ENCODE data around the gene PFKFB2.

PFKFB2 gene
- long read RNA-seq, partial matches to known transcripts = 0 of 1 reads
- long read RNA-seq, other reads (novel, unspliced or antisense) = 1 of 1 reads

DNA sequence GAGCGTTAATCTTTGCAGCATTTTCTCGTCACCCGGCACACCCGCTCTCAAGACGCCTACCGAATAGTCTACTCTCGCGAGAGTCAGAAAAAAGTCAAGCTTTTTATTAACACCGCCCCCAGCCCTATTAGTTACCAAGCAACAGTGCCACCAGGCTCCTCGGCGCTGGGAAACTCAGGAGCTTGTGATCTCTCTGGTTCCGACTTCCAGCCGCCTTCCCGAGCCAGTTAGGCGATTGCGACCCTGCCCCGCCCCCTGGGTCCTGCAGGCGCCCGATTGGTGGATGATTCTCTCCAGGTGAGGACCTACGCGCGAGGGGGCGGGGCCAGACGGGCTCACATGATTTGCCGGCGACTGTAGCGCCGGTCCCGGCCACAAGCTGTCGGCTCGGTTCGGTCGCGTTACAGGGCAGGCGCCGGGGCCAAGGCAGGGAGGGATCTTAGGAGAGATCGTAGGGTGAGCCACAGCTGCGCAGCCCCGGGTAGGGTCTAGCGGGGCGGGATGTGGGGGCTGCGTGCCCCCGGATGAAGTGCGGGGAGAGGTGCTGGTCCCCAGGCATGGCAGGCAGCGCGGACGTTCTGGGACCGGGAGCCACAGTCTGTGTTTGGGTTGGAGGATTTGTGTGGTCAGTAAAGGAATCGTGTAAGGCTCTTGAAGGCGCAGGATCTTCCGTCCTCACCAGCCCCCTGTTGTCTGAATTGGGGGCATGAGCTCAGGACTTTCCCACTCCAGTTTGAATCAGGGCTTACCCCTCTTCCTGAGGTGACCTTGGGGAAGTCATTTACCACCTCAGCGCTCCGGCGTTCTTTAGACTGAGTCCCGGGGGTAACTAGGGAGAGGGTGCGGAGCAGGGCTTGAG lies at the start of gene PFKFB2:
Gene PFKFB2 (plus strand): TSS at position 365 of the 859 bp plus-strand sequence. CDS start 1,443 bp downstream, outside the sequence.
- H3K27me3 ChIP-seq (ENCODE audit: insufficient read depth, poor library complexity, severe bottlenecking) = no peaks in the 10 kb centered on the region
- H3K4me3 ChIP-seq (replicated peaks; ENCODE audit: insufficient read depth, low read length) = peak within 1 kb of the TSS; percentile 22
- TF ChIP-seq POLR2AphosphoS5 (IDR thresholded peaks at IDR 0.05; ENCODE audit: low read depth) = no peak
- no peak for TF ChIP-seq SPI1 (IDR thresholded peaks at IDR 0.05; ENCODE audit: borderline replicate concordance, low read depth)
- TF ChIP-seq GABPA (IDR thresholded peaks at IDR 0.05; ENCODE audit: low read depth) = no peak
- TF ChIP-seq CTCF (IDR thresholded peaks at IDR 0.05; ENCODE audit: insufficient read depth, low read length) = no peak
- no peak for TF ChIP-seq REST (IDR thresholded peaks at IDR 0.05; ENCODE audit: insufficient replicate concordance, low read depth)
- DNase-seq (ENCODE audit: low read depth in 1 of 2, low spot score in 1 of 2) = peak; percentile 17 to 78
- peak within 1 kb of the TSS; percentile 1; the same call in 1 of the 2 replicates for H3K27ac ChIP-seq (replicated peaks)

DNA sequence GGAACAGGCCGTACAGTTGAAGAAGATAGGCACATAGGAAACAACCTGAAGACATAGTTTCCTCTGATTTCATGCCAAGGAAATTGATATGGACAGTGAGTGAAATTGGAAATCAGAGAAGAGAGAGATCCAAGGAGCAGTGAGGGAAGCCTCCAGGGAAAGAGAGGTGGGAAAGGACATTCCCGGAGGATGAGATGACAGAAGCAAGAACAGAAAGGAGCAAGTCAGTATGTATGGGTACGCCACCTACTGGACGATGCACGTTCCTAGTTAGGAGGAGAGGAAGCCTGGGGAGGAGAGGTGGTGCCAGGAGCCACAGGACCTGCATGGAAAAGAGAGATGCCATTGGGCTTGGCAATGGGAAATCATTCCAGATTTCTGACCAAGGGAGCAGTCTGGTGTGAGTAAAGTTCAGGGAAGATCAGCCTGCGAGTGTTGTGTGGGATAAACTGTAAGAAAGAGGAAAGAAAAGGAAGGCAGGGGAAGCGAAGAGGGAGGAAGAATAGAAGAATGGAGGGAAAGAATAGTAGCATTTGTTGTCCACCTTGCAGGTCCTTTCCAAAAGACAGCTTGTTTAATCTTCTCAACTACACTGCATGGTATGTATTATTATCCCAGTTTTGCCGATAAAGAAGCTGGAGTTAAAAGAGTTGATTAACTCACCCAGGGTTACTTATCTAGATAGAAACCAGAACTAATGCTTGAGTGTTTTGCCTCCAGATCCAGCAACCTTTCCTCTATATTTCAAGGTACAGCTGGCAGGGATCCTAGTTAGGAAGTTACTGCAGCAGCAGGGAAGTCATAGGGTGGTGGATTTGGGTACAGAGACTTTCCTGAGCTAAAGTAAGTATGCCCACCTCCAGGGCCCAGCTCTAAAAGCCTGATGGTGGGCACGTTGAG lies 47.9 kb upstream of the PFKFB2 start:
- H3K4me3 ChIP-seq (replicated peaks; ENCODE audit: insufficient read depth, low read length) = no peak overlapping the region
- DNase-seq (ENCODE audit: low read depth in 1 of 2, low spot score in 1 of 2) = peak in 1 of 2 experiments; percentile 49
- H3K27ac ChIP-seq (replicated peaks) = no peak overlapping the region
- TF ChIP-seq CTCF (IDR thresholded peaks at IDR 0.05; ENCODE audit: insufficient read depth, low read length) = peak; percentile 67
- no peak for TF ChIP-seq REST (IDR thresholded peaks at IDR 0.05; ENCODE audit: insufficient replicate concordance, low read depth)
- no peaks in the 10 kb centered on the region for H3K27me3 ChIP-seq (ENCODE audit: insufficient read depth, poor library complexity, severe bottlenecking)

- TF ChIP-seq SPI1 (IDR thresholded peaks at IDR 0.05; ENCODE audit: borderline replicate concordance, low read depth) = no peak
- TF ChIP-seq CTCF (IDR thresholded peaks at IDR 0.05; ENCODE audit: insufficient read depth, low read length) = no peak
- Histone ChIP-seq H3K4me3 (replicated peaks; ENCODE audit: insufficient read depth, low read length) (no peak overlapping the region), H3K27ac (replicated peaks) (no peak overlapping the region), H3K27me3 (ENCODE audit: insufficient read depth, poor library complexity, severe bottlenecking) (no peaks in the 10 kb centered on the region)
- no peak for DNase-seq (ENCODE audit: low read depth in 1 of 2, low spot score in 1 of 2)
These were observed 47.0 kb upstream of the PFKFB2 start for GRCh38 chr1:207006083-207006482.

Data from HL-60 (cell line).